K562 (cell line): ENCODE data around the gene OBSL1. TPM values are rescaled to one million over a fixed set of nuclear protein-coding genes. Genes with fewer than 3 reads are reported as not detected.
A peak's percentile ranks its signal among the peaks of the same experiment; 100 is the strongest.

Source experiments
- ATAC-seq: fragments of 200-7000 bp; cut with Tn5 transposase; 3 replicates; pipeline ENCODE4 v1.9.1; 2020; ENCODE audit warnings: moderate library complexity
- BruUV-seq: library from RNA; stranded (reverse); fragments of 400-500 nt; replicated peaks from 2 replicates; lab custom pipeline; 2021; lab: Mats Ljungman, UMichigan
- CTCF ChIA-PET: fragments of 300-600 bp; formaldehyde crosslinking; extraction: SDS; loops from one replicate; lab custom pipeline; 2021; ENCODE audit warnings: low intra/inter-chr PET ratio; lab: Yijun Ruan, JAX
- POLR2A ChIA-PET: fragments of 300-600, 350-650 bp; sonication (Branson Sonifier 250); formaldehyde crosslinking; extraction: SDS; loops from one replicate; lab custom pipeline; 2021; ENCODE audit warnings: antibody characterized with exemption, inconsistent platforms; lab: Yijun Ruan, JAX
- DNase-seq, 4 experiments: peaks; one replicate each; pipeline versions ENCODE4 v3.0.0 to v3.0.0-alpha.2; 2011 to 2018; ENCODE audit warnings: low spot score in 3 of 4, mixed read lengths in 3 of 4; ENCODE audit errors: extremely low read depth in 1 of 4
- FAIRE-seq: peaks from 2 replicates; lab custom pipeline; 2011; peaks lifted over from hg19 to GRCh38; lab: Jason Lieb, UNC
- H2AFZ ChIP-seq: 2 replicates; pipeline ENCODE4 v1.6.0; 2011; ENCODE audit warnings: low read depth, low read length, control low read depth, inconsistent platforms
- H3K27ac ChIP-seq: fragments of 200-600 bp; 3 replicates; pipeline ENCODE4 v1.8.0; 2011; ENCODE audit warnings: low read depth, mild to moderate bottlenecking, control low read depth, inconsistent platforms, low read length, moderate library complexity, mixed read lengths; ENCODE audit errors: extremely low read depth
- H3K27me3 ChIP-seq, 2 experiments: fragments of 300-600 bp in 1 of 2; 2 replicates in 1 of 2; 3 replicates in 1 of 2; pipeline versions ENCODE4 v1.6.0 to v1.8.0; 2011; ENCODE audit warnings: inconsistent platforms in 2 of 2, low read length in 2 of 2, mild to moderate bottlenecking in 1 of 2, mixed read lengths in 1 of 2, moderate library complexity in 1 of 2; ENCODE audit not compliant: control insufficient read depth in 2 of 2, insufficient read depth in 2 of 2
- H3K36me3 ChIP-seq: fragments of 300-600 bp; 3 replicates; pipeline ENCODE4 v1.8.0; 2011; ENCODE audit warnings: mild to moderate bottlenecking, low read length, inconsistent platforms; ENCODE audit not compliant: control insufficient read depth, insufficient read depth
- H3K4me1 ChIP-seq, 2 experiments: fragments of 200-600 bp in 1 of 2; replicated peaks in 1 of 2; 2 replicates in 1 of 2; 3 replicates in 1 of 2; pipeline versions ENCODE4 v1.5.1 to v1.8.0; 2011; ENCODE audit warnings: inconsistent platforms in 2 of 2, low read length in 2 of 2, mild to moderate bottlenecking in 1 of 2, mixed read lengths in 1 of 2, moderate library complexity in 1 of 2; ENCODE audit not compliant: control insufficient read depth in 2 of 2, insufficient read depth in 2 of 2
- H3K4me2 ChIP-seq: 2 replicates; pipeline ENCODE4 v1.6.1; 2011; ENCODE audit warnings: low read length, control low read depth, inconsistent platforms, mixed read lengths; ENCODE audit not compliant: insufficient read depth
- H3K4me3 ChIP-seq: fragments of 200-600 bp; sonication (generic), shearing (Covaris generic); 2 replicates; pipeline ENCODE4 v1.5.1; 2016; ENCODE audit warnings: control low read depth, inconsistent platforms
- H3K79me2 ChIP-seq: fragments of 200-600 bp; 3 replicates; pipeline ENCODE4 v1.8.0; 2011; ENCODE audit warnings: low read length, inconsistent platforms; ENCODE audit not compliant: control insufficient read depth, insufficient read depth
- H3K9ac ChIP-seq, 2 experiments: 2 replicates each; pipeline versions ENCODE4 v1.6.0 to v1.6.1; 2011; ENCODE audit warnings: low read depth in 2 of 2, low read length in 2 of 2, control low read depth in 1 of 2, inconsistent platforms in 1 of 2, mild to moderate bottlenecking in 1 of 2, mixed read lengths in 1 of 2; ENCODE audit not compliant: insufficient read depth in 1 of 2
- H3K9me1 ChIP-seq: one replicate; pipeline ENCODE4 v1.6.0; 2011; ENCODE audit warnings: inconsistent platforms, mild to moderate bottlenecking, low read length, moderate library complexity; ENCODE audit not compliant: control insufficient read depth, insufficient read depth
- H3K9me3 ChIP-seq: replicated peaks from 2 replicates; pipeline ENCODE4 v1.5.1; 2011; ENCODE audit warnings: low read depth, low read length, inconsistent platforms; ENCODE audit not compliant: control insufficient read depth, insufficient read depth
- H4K20me1 ChIP-seq: replicated peaks from 2 replicates; pipeline ENCODE4 v1.6.1; 2011; ENCODE audit warnings: low read length, inconsistent platforms, mixed read lengths; ENCODE audit not compliant: control insufficient read depth, insufficient read depth
- CC2D1A ChIP-seq: fragments of 450-650 bp; IDR thresholded peaks from 2 replicates; pipeline ENCODE4 v1.6.1; 2017; ENCODE audit warnings: mild to moderate bottlenecking
- FOXK2 ChIP-seq, 2 experiments: fragments of 450-650 bp; IDR thresholded peaks in 1 of 2; conservative IDR thresholded peaks in 1 of 2; 2 replicates each; pipeline ENCODE4 v1.6.1; 2016; ENCODE audit warnings: low read depth in 2 of 2, mild to moderate bottlenecking in 1 of 2
- MAFF ChIP-seq: IDR thresholded peaks from 2 replicates; pipeline ENCODE4 v1.6.1; 2012; ENCODE audit warnings: low read length, improper control_type of control experiment
- MYNN ChIP-seq, 2 experiments: sonication (generic); formaldehyde crosslinking in 1 of 2; IDR thresholded peaks; 2 replicates each; pipeline versions ENCODE4 v1.5.0 to v1.6.1; 2016 to 2020; ENCODE audit warnings: antibody characterized with exemption in 1 of 2, missing genetic modification reagents in 1 of 2
- NELFE ChIP-seq: IDR thresholded peaks from 2 replicates; pipeline ENCODE4 v1.6.1; 2011; ENCODE audit warnings: mild to moderate bottlenecking; ENCODE audit not compliant: insufficient read depth, insufficient read length
- RBFOX2 ChIP-seq: fragments of 200-400 bp; formaldehyde crosslinking; IDR thresholded peaks from 2 replicates; pipeline ENCODE4 v1.6.1; 2017; ENCODE audit warnings: low read depth, mild to moderate bottlenecking, low read length, moderate library complexity
- SMAD2 ChIP-seq: fragments of 150-350 bp; IDR thresholded peaks from 2 replicates; pipeline ENCODE4 v1.6.1; 2014; ENCODE audit warnings: low read depth, mild to moderate bottlenecking, low read length
- TGIF2 ChIP-seq: sonication (generic); formaldehyde crosslinking; IDR thresholded peaks from 2 replicates; pipeline ENCODE4 v1.8.1; 2022; ENCODE audit warnings: mild to moderate bottlenecking, missing genetic modification reagents, moderate library complexity
- ZBTB12 ChIP-seq: fragments of 250-450 bp; sonication (Bioruptor Pico); IDR thresholded peaks from 2 replicates; pipeline ENCODE4 v1.4.0; 2020
- ZBTB49 ChIP-seq: sonication (generic); formaldehyde crosslinking; IDR thresholded peaks from 2 replicates; pipeline ENCODE4 v1.8.0; 2022; ENCODE audit warnings: missing genetic modification reagents, mild to moderate bottlenecking, borderline replicate concordance
- WGBS: fragments of 100-300 bp; shearing (Covaris generic); methylation state at CpG from one replicate; pipeline ENCODE4 v1.1.6; 2016; ENCODE audit warnings: low coverage, mixed read lengths; ENCODE audit not compliant: insufficient coverage; ENCODE audit errors: missing lambda C conversion rate; 5-methylcytosine and 5-hydroxymethylcytosine counted together
- in situ Hi-C: fragments of 300-500 bp; cut with MboI; formaldehyde crosslinking; loops from 4 replicates; pipeline ENCODE4 v1.15.0; 2018; ENCODE audit warnings: inconsistent platforms, mixed read lengths
- intact Hi-C: fragments of 100-400 bp; cut with micrococcal nuclease; formaldehyde crosslinking; loops from 2 replicates; pipeline ENCODE4 v1.14.2; 2022
- polyA plus RNA-seq, 8 experiments: library from polyadenylated mRNA; depleted of rRNA in 4 of 8; stranded (reverse) in 5 of 8; unstranded in 3 of 8; fragments of >200 nt; fragmentation: Nextera tagmentation in 2 of 8; fragmentation: Illumina TruSeq in 1 of 8; extraction: Ambion mirVana in 2 of 8; extraction: Trizol in 1 of 8; gene quantifications; 2 replicates each; pipeline versions ENCODE4 v1.2.1 to v1.2.3, GENCODE V29; 2011 to 2014; ENCODE audit warnings: inconsistent platforms in 1 of 8, missing spikeins in 1 of 8
- total RNA-seq, 7 experiments: library from RNA; depleted of rRNA in 6 of 7; stranded (reverse); fragments of >200 nt in 6 of 7; fragmentation: Illumina TruSeq in 2 of 7; extraction: Trizol in 2 of 7; gene quantifications; 2 replicates each; pipeline versions ENCODE4 v1.2.1 to v1.2.3, GENCODE V29; 2011 to 2021; ENCODE audit warnings: low replicate concordance in 1 of 7

OBSL1 gene
- total and polyA plus RNA-seq, 9 of the 15 experiments (the other 6 are each of a cell fraction or from before 2014, with no cell fraction given) = 1.2 to 26.6 (median 8.6) TPM

GRCh38 chr2:219506153-219506801, 65.1 kb downstream of the OBSL1 start:
- DNase-seq (no peak), ATAC-seq (no peak), FAIRE-seq (no peak)
- Histone ChIP-seq H3K79me2 (peaks cover 19% of the 10 kb centered on the region), H3K4me2 (no peak overlapping the region), H4K20me1 (no peaks in the 10 kb centered on the region), H3K4me3 (no peak overlapping the region), H2AFZ (no peak overlapping the region), H3K9me3 (no peaks in the 10 kb centered on the region), H3K9me1 (no peaks in the 10 kb centered on the region), H3K9ac (peak overlapping the region in 1 of 2 experiments; percentile 71; a peak in 2 of 4 replicates), H3K27ac (no peak overlapping the region), H3K27me3 (no peaks in the 10 kb centered on the region), H3K36me3 (peaks cover 50% of the 10 kb centered on the region; the same call in 2 of the 3 replicates), H3K4me1 (peaks cover 53 to 75% of the 10 kb centered on the region in 2 experiments)
- ChIA-PET CTCF (no interaction called here), POLR2A (interaction anchor here (1.3 kb wide), 1 partner anchor 12 kb away, joined by 3 read pairs; no protein-coding TSS in a partner anchor)
- BruUV-seq = TSS peak; percentile 33
- 91% methylated on average over 15 of the region's 23 CpGs for WGBS
- in situ Hi-C loops = no loop called here
- TF ChIP-seq RBFOX2 (peak; percentile 31; the same call in 1 of the 2 replicates), FOXK2 (conservative IDR thresholded peaks at IDR 0.05 in 1 of 2, IDR thresholded peaks at IDR 0.05 in 1 of 2; ENCODE audit: low read depth in 2 of 2) (no peak)
- intact Hi-C loops = no loop called here

- DNase-seq (no peak), FAIRE-seq (no peak), ATAC-seq (no peak)
- H3K9me3 ChIP-seq = no peaks in the 10 kb centered on the region
- POLR2A ChIA-PET = interaction anchor here (1.3 kb wide), 1 partner anchor 13 kb away, joined by 3 read pairs; no protein-coding TSS in a partner anchor
- in situ Hi-C loops (no loop called here), intact Hi-C loops (no loop called here)
- peaks cover 50% of the 10 kb centered on the region; the same call in 2 of the 3 replicates for H3K36me3 ChIP-seq
- H3K27ac ChIP-seq = no peak overlapping the region
- 73% methylated on average over 5 of the region's 9 CpGs for WGBS
- H3K4me1 ChIP-seq = peaks cover 53 to 75% of the 10 kb centered on the region in 2 experiments
- no peaks in the 10 kb centered on the region for H3K9me1 ChIP-seq
- CTCF ChIA-PET = no interaction called here
- no peak overlapping the region for H3K4me3 ChIP-seq
- H3K79me2 ChIP-seq = peaks cover 26% of the 10 kb centered on the region
- peak overlapping the region in 1 of 2 experiments; percentile 43; a peak in 1 of 4 replicates for H3K9ac ChIP-seq
- no peaks in the 10 kb centered on the region for H3K27me3 ChIP-seq
- H4K20me1 ChIP-seq = no peaks in the 10 kb centered on the region
- no peak overlapping the region for H3K4me2 ChIP-seq
- no TSS peak for BruUV-seq
- H2AFZ ChIP-seq = no peak overlapping the region
- TF ChIP-seq MYNN (IDR thresholded peaks at IDR 0.05) (no peak), MYNN (CRISPR knock-in tag; IDR thresholded peaks at IDR 0.05) (no peak), ZBTB12 (CRISPR knock-in tag) (no peak), TGIF2 (CRISPR knock-in tag) (no peak), SMAD2 (no peak), MAFF (no peak), NELFE (no peak), ZBTB49 (CRISPR knock-in tag) (no peak), CC2D1A (no peak)
Measured at GRCh38 chr2:219505585-219505984, 65.8 kb downstream of the OBSL1 start.
